Heart right ventricle (tissue), 16 donors: Measurements from ENCODE around the gene PODXL2. TPM values are rescaled to one million over a fixed set of nuclear protein-coding genes. Genes with fewer than 3 reads are reported as not detected.
A peak's percentile ranks its signal among the peaks of the same experiment; 100 is the strongest.
"Not testable (repeated sequence)": the region's sequence is repeated elsewhere in the genome, so short reads cannot be mapped to it uniquely, and the experiment has no call there.

Experiments used
- ATAC-seq, 8 donors: fragments of 200-7000 bp; cut with Tn5 transposase; one replicate each; pipeline ENCODE4 v1.9.1; 2020; ENCODE audit warnings: mild to moderate bottlenecking in 8 of 8, moderate library complexity in 8 of 8, moderate number of reproducible peaks in 1 of 8
- DNase-seq, 2 donors: peaks; one replicate each; pipeline ENCODE4 v3.0.0-alpha.2; 2020
- H3K27ac ChIP-seq, 10 donors: fragments of 200-600 bp; sonication (generic) in 2 of 10; one replicate each; pipeline versions ENCODE4 v1.5.0 to v1.8.0; 2020 to 2022; ENCODE audit warnings: mild to moderate bottlenecking in 3 of 10
- H3K27me3 ChIP-seq, 7 donors: fragments of 200-600 bp; one replicate each; pipeline ENCODE4 v1.8.0; 2021 to 2022; ENCODE audit warnings: mild to moderate bottlenecking in 2 of 7
- H3K36me3 ChIP-seq, 9 donors: fragments of 200-600 bp; sonication (generic) in 1 of 9; one replicate each; pipeline versions ENCODE4 v1.5.0 to v1.8.0; 2020 to 2022; ENCODE audit warnings: mild to moderate bottlenecking in 2 of 9
- H3K4me1 ChIP-seq, 9 donors: fragments of 200-600 bp; sonication (generic) in 1 of 9; one replicate each; pipeline versions ENCODE4 v1.5.0 to v1.8.0; 2020 to 2022; ENCODE audit warnings: mild to moderate bottlenecking in 4 of 9
- H3K4me3 ChIP-seq, 10 donors: fragments of 200-600 bp; sonication (generic) in 2 of 10; one replicate each; pipeline versions ENCODE4 v1.5.0 to v1.8.0; 2020 to 2022; ENCODE audit warnings: mild to moderate bottlenecking in 7 of 10, moderate library complexity in 2 of 10
- H3K9me3 ChIP-seq, 11 donors: fragments of 200-600 bp in 10 of 11; sonication (generic) in 2 of 11; one replicate each; pipeline versions ENCODE4 v1.5.0 to v1.8.0; 2013 to 2022; ENCODE audit warnings: mild to moderate bottlenecking in 2 of 11, control low read depth in 1 of 11, moderate library complexity in 1 of 11
- CTCF ChIP-seq, 9 donors: fragments of 200-600 bp; sonication (generic) in 2 of 9; IDR thresholded peaks; one replicate each; pipeline versions ENCODE4 v1.5.0 to v1.8.0; 2021 to 2022; ENCODE audit warnings: antibody characterized with exemption in 9 of 9, mild to moderate bottlenecking in 5 of 9, moderate library complexity in 1 of 9
- WGBS, 2 donors: extraction: QIAGEN DNeasy Blood & Tissue Kit; methylation state at CpG; one replicate each; pipeline ENCODE4 v1.1.7; 2013; ENCODE audit warnings: inconsistent platforms in 1 of 2; 5-methylcytosine and 5-hydroxymethylcytosine counted together
- intact Hi-C, 10 donors: fragments of 100-400 bp; cut with DNase I; formaldehyde crosslinking; loops; one replicate each; pipeline versions ENCODE4 v1.11.1 to v1.14.2; 2022
- polyA plus RNA-seq, 2 donors: library from polyadenylated mRNA; stranded (reverse); fragments of 200-250 nt; gene quantifications; one replicate each; pipeline ENCODE4 v1.2.3, GENCODE V29; 2013
- total RNA-seq, 10 donors: library from RNA; stranded (reverse); fragmentation: NEBNext Ultra II Directional in 3 of 10; extraction: Animal tissue kit (Norgen Biotek cat#: 25700) in 3 of 10; gene quantifications; one replicate each; pipeline versions ENCODE4 v1.2.1 to v1.2.4, GENCODE V29; 2021 to 2023
- donor health status: Arrhythmogenic right ventricular cardiomyopathy.
- donor health status: ischemic (EF 13 %, LVEDD 7.1; RV severe dilation, severe dysfunction).
- donor health status: healthy with polysubstance abuse.
- donor health status: DM: no; HTN: yes; CAD: no.
- donor health status: DM: no; HTN: no; CAD: no.
- donor health status: ischemic (EF 25% LVEDD 6.9; RV normal size, moderate dysfunction).
- donor health status: ischemic (EF 25% LVEDD 5.7; RV mildly dilated, moderate dysfunction).
- donor health status: healthy.
- donor health status: DM: yes; HTN: yes; CAD: no.
- donor health status: Ischemic cardiomyopathy.
- donor health status: ischemic (EF 35%, LVEDD 5.7; RV mildly dilated, moderate dysfunction).
- donor health status: nonischemic (EF 11% LVEDD 7.7; RV severe dilation, severe dysfunction).
- donor health status: DM: yes; HTN: yes; CAD: no.
- donor health status: PGD.
- donor health status: ischemic (EF 29% LVEDD 5.4; RV normal size, mild dysfunction).
- donor health status: nonischemic (EF 23%, LVEDD 6.1; RV moderate dilation, normal function).

PODXL2 gene
- total and polyA plus RNA-seq, 12 donors, result 0.42 to 4.0 (median 1.5) TPM

- TF ChIP-seq CTCF (IDR thresholded peaks at IDR 0.05), result no peak
- DNase-seq, result no peak
- no peaks in the 10 kb centered on the region for H3K27me3 ChIP-seq
- WGBS, 2 donors, result 65 to 68% methylated on average over 9 of the region's 9 CpGs
- H3K9me3 ChIP-seq, result peaks cover 0 to 6% (median 0%) of the 10 kb centered on the region in 11 donors
- intact Hi-C loops, result loop anchor here in 9 of 10 donors (2.0 to 10.0 kb wide), 10 partner anchors 38 to 275 kb away; partner anchors contain the start of gene MGLL (in 4 of the 9)
- peak overlapping the region in 1 of 10 donors; percentile 13 for H3K4me3 ChIP-seq
- H3K36me3 ChIP-seq, result peaks cover 0 to 22% (median 0%) of the 10 kb centered on the region in 9 donors
- no peak for ATAC-seq
- peaks cover 55 to 95% (median 73%) of the 10 kb centered on the region in 9 donors for H3K4me1 ChIP-seq
- H3K27ac ChIP-seq, result peak overlapping the region; percentile 89 to 99 (median 95)
Observed at GRCh38 chr3:127699416-127700300, 70.7 kb downstream of the PODXL2 start.

- Histone ChIP-seq H3K9me3 (peaks cover 0 to 8% (median 0%) of the 10 kb centered on the region in 11 donors), H3K4me1 (peaks cover 55 to 89% (median 72%) of the 10 kb centered on the region in 9 donors), H3K27me3 (no peaks in the 10 kb centered on the region), H3K36me3 (peaks cover 0 to 22% (median 0%) of the 10 kb centered on the region in 9 donors), H3K27ac (peak overlapping the region; percentile 89 to 99 (median 95)), H3K4me3 (no peak overlapping the region)
- no peak for ATAC-seq
- no peak for DNase-seq
- intact Hi-C loops, result loop anchor here in 2 of 10 donors (2.0 to 5.0 kb wide), 2 partner anchors 37 to 38 kb away; no protein-coding TSS in a partner anchor
- TF ChIP-seq CTCF (IDR thresholded peaks at IDR 0.05), result no peak
- WGBS, 2 donors, result 77 to 80% methylated on average over 5 of the region's 5 CpGs
Observed at GRCh38 chr3:127700406-127700805, 71.4 kb downstream of the PODXL2 start.

GRCh38 chr3:127701280-127701911, 72.4 kb downstream of the PODXL2 start:
- Histone ChIP-seq H3K4me3 (no peak overlapping the region), H3K27ac (peak overlapping the region; percentile 70 to 99 (median 92)), H3K9me3 (peaks cover 0 to 8% (median 0%) of the 10 kb centered on the region in 11 donors), H3K27me3 (no peaks in the 10 kb centered on the region), H3K36me3 (peaks cover 0 to 30% (median 0%) of the 10 kb centered on the region in 9 donors), H3K4me1 (peaks cover 54 to 87% (median 72%) of the 10 kb centered on the region in 9 donors)
- 45 to 63% methylated on average over 11 of the region's 11 CpGs for WGBS, 2 donors
- intact Hi-C loops, result loop anchor here in 2 of 10 donors (1.0 to 5.0 kb wide), 3 partner anchors 36 to 45 kb away; no protein-coding TSS in a partner anchor
- TF ChIP-seq CTCF (IDR thresholded peaks at IDR 0.05), result no peak
- ATAC-seq (peak in 6 of 8 donors; percentile 16 to 44 (median 29)), DNase-seq (peak; percentile 68 to 69)

- intact Hi-C loops, result loop anchor here in 1 of 10 donors (5.0 kb wide), 1 partner anchor 35 kb away; no protein-coding TSS in a partner anchor
- Histone ChIP-seq H3K4me3 (no peak overlapping the region), H3K4me1 (peaks cover 46 to 87% (median 72%) of the 10 kb centered on the region in 9 donors), H3K27ac (peak overlapping the region; percentile 70 to 99 (median 92)), H3K9me3 (peaks cover 0 to 8% (median 0%) of the 10 kb centered on the region in 11 donors), H3K36me3 (peaks cover 0 to 35% (median 0%) of the 10 kb centered on the region in 9 donors), H3K27me3 (no peaks in the 10 kb centered on the region)
- 51 to 56% methylated on average over 4 of the region's 4 CpGs for WGBS, 2 donors
- TF ChIP-seq CTCF (IDR thresholded peaks at IDR 0.05), result no peak
- ATAC-seq, result peak in 1 of 8 donors; percentile 25
- peak in 1 of 2 donors; percentile 70 for DNase-seq
Observed at GRCh38 chr3:127702151-127702578, 73.2 kb downstream of the PODXL2 start.

- H3K27ac ChIP-seq, result peak overlapping the region in 4 of 10 donors; percentile 17 to 99 (median 54)
- intact Hi-C loops, result loop anchor here in 1 of 10 donors (5.0 kb wide), 1 partner anchor 32 kb away; no protein-coding TSS in a partner anchor
- not testable (repeated sequence) for H3K27me3 ChIP-seq, H3K4me3 ChIP-seq, H3K9me3 ChIP-seq, ATAC-seq, DNase-seq
- peaks cover 0 to 43% (median 0%) of the 10 kb centered on the region in 9 donors for H3K36me3 ChIP-seq
- peaks cover 30 to 87% (median 71%) of the 10 kb centered on the region in 9 donors for H3K4me1 ChIP-seq
- 90 to 93% methylated on average over 4 of the region's 4 CpGs for WGBS, 2 donors
Observed at GRCh38 chr3:127704840-127705239, 75.9 kb downstream of the PODXL2 start.
